Measurements from ENCODE around the gene ANGEL2.

- TF ChIP-seq CTCF (IDR thresholded peaks at IDR 0.05) (no peak), POLR2A (IDR thresholded peaks at IDR 0.05) (no peak)
Measured at GRCh38 chr1:213034713-213035112, 19.0 kb upstream of the ANGEL2 start.
